ENCODE data around the gene OLFML2A.

GRCh38 chr9:124779368-124780059 lies 2.6 kb downstream of the OLFML2A start:
- TF ChIP-seq EZH2phosphoT487 (IDR thresholded peaks at IDR 0.05; ENCODE audit: insufficient read depth, low read depth) (no peak), EZH2 (IDR thresholded peaks at IDR 0.05; ENCODE audit: insufficient read depth, poor library complexity, severe bottlenecking) (no peak)
